Fibroblast of villous mesenchyme (primary cell): ENCODE measurements around the gene ZNF528. TPM values are rescaled to one million over a fixed set of nuclear protein-coding genes. Genes with fewer than 3 reads are reported as not detected.

ENCODE experiments used
- DNase-seq: peaks from one replicate; pipeline ENCODE4 v3.0.0-alpha.2; 2010; ENCODE audit warnings: low read depth
- H3K4me3 ChIP-seq: 2 replicates; pipeline ENCODE4 v1.5.1; 2011; ENCODE audit warnings: low read depth, mild to moderate bottlenecking, low read length
- total RNA-seq: library from RNA; depleted of rRNA; stranded (reverse); fragments of >200 nt; gene quantifications from 2 replicates; pipeline ENCODE4 v1.2.3, GENCODE V29; 2012
- TF ChIP-seq, protein P1 (sequence below): IDR thresholded peaks from 2 replicates; pipeline ENCODE4 v1.5.1; 2012; ENCODE audit warnings: low read depth, mild to moderate bottlenecking, low read length; ENCODE audit not compliant: insufficient read depth

ZNF528 gene
- total RNA-seq: 21.3 and 22.0 TPM in 2 replicates

DNA sequence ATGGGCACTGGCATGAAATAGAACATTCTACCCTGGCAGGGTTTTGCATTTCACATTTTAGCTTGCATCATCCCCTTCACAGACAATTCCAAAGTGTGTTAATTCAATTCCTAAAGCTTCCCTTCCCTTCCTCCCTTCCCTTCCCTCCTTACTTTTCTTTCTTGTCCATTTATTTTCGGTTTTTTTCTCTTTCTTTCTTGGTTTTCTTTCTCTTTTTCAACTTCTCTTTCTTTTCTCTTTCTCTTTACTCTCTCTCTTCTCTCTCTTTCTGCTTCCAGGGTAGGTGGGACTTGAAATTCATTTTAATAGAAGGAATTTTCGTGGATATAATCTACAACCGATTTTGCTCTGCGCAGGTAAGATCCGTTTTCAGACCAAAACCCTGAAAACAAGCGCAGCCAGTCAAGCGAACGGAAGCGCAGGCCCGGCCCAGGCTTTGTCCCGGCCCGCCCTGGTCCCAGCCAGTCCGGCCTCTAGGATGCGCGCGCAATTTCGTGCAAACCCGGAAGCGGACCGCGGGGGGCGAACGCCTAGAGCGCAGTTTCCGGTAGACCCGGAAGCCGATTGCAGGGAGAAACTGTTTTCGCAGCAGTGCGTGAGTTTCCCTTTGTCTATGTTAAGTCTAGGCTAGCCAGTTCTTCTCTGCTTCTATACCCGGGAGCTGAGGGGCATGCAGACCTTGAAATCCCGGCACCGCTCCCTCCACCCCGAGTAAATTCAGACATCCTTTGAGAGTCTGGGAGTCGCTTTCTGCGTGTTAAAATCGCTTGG, at the start of gene ZNF528:
Gene ZNF528, plus strand, starts transcription at position 540 of the 771 bp plus-strand sequence. CDS start 4,165 bp downstream, outside the sequence.
- peak within 1 kb of the TSS; percentile 88 for H3K4me3 ChIP-seq
- peak; percentile 95 for DNase-seq
- TF ChIP-seq, protein P1, sequence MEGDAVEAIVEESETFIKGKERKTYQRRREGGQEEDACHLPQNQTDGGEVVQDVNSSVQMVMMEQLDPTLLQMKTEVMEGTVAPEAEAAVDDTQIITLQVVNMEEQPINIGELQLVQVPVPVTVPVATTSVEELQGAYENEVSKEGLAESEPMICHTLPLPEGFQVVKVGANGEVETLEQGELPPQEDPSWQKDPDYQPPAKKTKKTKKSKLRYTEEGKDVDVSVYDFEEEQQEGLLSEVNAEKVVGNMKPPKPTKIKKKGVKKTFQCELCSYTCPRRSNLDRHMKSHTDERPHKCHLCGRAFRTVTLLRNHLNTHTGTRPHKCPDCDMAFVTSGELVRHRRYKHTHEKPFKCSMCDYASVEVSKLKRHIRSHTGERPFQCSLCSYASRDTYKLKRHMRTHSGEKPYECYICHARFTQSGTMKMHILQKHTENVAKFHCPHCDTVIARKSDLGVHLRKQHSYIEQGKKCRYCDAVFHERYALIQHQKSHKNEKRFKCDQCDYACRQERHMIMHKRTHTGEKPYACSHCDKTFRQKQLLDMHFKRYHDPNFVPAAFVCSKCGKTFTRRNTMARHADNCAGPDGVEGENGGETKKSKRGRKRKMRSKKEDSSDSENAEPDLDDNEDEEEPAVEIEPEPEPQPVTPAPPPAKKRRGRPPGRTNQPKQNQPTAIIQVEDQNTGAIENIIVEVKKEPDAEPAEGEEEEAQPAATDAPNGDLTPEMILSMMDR: no peak

DNA sequence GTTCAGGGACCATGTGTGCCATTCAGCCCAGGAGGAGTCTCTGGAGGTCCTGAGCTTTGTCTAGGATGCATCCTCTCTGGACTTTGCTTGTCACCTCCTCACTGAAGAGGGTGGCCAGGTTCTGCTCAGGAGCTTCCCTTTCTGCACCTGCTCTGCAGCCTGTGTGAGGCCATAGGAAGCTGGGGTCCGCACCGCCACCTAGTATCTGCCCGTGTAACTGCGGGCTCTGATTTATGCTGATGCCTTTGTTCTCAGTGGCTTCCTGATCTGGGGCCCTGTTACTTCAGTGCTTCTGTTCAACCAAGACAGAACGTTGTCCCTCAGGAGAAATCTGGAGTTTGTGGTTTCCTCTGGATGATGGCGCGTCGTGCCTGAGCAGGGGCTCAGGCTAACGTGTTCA, 46.1 kb upstream of the ZNF528 start:
- no peak for DNase-seq
- TF ChIP-seq, protein P1: no peak

DNA sequence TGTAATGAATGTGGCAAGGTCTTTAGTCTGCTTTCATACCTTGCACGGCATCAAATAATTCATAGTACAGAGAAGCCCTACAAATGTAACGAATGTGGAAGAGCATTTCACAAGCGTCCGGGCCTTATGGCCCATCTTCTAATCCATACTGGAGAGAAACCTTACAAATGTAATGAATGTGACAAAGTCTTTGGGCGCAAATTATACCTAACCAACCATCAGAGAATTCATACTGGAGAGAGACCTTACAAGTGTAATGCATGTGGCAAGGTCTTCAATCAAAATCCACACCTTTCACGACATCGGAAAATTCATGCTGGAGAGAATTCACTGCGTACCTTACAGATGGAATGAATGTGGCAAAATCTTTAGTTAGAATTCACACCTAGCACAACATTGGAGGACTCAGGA, 31.2 kb upstream of the ZNF528 start:
- DNase-seq: no peak
- TF ChIP-seq, protein P1: no peak
- H3K4me3 ChIP-seq: no peak overlapping the region

More for the DNA sequence above, 46.1 kb upstream of the ZNF528 start:
- H3K4me3 ChIP-seq: no peak overlapping the region

DNA sequence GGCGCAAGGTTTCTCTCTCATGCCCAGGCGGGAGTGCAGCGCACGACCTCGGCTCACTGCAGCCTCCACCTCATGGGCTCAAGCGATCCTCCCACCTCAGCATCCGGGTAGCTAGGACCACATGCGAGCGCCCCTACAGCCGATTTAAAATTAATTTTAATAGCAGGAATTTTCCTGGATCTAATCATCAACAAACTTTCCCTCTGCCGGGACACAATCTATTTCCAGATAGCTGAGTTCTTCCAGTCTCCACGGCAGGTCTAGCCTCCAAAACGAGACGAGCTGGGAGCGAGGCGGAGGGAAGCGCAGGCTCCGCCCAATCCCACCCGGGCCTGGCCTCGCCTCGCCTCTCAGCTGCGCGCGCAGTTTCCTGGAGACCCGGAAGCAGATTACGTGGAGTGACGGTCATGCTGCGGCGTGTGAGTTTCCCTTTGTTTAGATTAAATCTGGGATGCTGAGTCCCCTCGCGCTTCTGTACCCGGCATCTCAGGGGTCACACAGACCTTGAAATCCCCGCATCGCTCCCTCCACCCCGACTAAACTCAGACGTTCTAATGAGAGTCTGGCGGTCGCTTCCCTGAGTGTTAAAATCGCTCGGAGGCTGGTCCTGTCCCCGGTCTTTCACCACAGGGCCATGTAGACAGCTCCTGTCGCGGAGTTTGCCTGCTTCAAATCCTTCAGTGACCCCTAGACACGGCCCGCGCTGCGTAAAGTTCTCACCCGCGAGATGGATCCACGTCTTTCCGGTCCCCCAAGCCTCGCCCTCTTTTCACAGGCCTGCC, 27.9 kb upstream of the ZNF528 start, which contains the start of gene ZNF880:
Gene ZNF880, plus strand, starts transcription at position 365 of the 782 bp plus-strand sequence. Its CDS starts 43 bp downstream, at position 408.
- TF ChIP-seq, protein P1: no peak
- peak; percentile 94 for DNase-seq
- H3K4me3 ChIP-seq: peak within 1 kb of the TSS; percentile 97

DNA sequence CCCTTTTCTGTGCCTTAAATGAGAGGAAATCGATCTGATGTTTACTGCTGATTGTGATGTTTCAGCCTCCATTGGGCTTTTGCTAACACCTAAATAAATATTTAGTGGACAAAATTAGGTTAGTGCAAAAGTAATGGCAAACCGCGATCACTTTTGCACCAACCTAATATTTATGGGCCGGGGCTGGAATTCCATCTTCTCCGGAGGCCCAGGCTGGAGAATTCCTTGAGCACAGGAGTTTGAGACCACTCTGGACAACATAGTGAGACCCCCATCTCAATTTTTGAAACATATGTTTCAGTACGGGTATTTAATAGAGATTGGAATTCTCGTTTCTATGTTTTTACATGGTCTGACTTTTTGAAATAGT, 27.3 kb upstream of the ZNF528 start:
- peak overlapping the region; percentile 97 for H3K4me3 ChIP-seq
- DNase-seq: no peak
- TF ChIP-seq, protein P1: no peak

DNA sequence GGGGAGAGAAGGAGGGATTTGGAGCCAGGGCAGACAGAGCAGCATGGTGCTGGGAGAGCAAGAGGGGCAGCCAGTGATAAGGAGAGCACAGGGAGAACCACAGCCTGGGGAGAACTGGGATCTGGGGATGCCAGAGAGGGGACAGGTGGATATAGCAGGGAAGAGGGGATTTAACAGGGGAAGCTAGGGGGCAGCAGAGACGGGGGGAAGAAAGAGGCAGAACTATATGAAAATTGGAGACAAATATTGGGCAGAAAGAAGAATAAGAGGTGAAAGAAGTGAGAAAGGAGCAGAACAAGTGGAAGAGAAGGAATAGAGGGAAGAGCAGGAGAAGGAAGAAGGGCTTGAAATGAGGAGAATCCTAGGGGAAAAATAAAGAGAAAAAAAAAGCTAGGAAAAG, 6.5 kb upstream of the ZNF528 start:
- no peak overlapping the region for H3K4me3 ChIP-seq
- TF ChIP-seq, protein P1: no peak
- no peak for DNase-seq
